GM18951 (cell line): Measurements from ENCODE around the gene STRA6.

ENCODE experiments used
- POLR2A ChIP-seq: IDR thresholded peaks from 4 replicates; pipeline ENCODE4 v1.6.1; 2011; ENCODE audit warnings: mild to moderate bottlenecking; ENCODE audit not compliant: insufficient read length, insufficient read depth; ENCODE audit errors: extremely low read depth
- in situ Hi-C: fragments of 300-500 bp; cut with MboI; formaldehyde crosslinking; loops from one replicate; pipeline ENCODE4 v1.12.0; 2022; ENCODE audit warnings: low sequenced_read_pairs, mixed read lengths, inconsistent platforms; ENCODE audit not compliant: unreplicated experiment

STRA6 gene

DNA sequence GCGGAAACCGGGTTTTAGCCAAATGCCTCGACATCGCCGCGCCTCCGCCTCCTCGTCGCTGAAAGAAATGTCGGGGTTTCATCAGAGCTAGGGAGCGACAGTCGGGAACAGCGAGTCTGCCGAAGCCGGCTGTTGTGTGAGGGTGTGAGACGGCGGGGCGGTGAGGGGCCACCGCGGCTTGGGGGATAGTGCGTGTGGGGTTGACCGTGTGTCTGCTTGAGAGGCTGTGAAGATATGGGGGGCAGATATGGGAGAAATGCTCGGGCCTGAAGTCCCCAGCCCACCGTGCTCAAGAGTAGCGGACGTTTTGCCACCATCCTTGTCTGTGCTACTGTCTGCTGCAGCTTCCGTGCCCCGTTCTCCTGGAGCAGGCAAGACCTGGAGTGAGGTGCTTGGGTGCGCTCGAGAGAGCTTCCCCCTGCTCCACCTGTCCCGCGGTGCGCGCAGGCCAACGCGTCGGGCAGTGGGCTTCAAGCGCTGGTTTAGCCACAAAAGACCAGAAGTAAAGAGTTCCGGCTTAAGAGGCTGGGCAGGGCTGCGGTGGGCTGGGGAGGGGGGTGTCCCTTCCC, 72.9 kb downstream of the STRA6 start:
- in situ Hi-C loops, result loop anchor here (5.0 to 10.0 kb wide), 2 partner anchors 168 to 195 kb away; no protein-coding TSS in a partner anchor
- no peak for TF ChIP-seq POLR2A
